NCI-H146 treated with DMSO at 0.1 percent for 48 hours (cell line): ENCODE results near the gene ABCB8.
A peak's percentile ranks its signal among the peaks of the same experiment; 100 is the strongest.

Experiments used
- DNase-seq: peaks from one replicate; lab custom pipeline; 2025; ENCODE audit not compliant: unreplicated experiment; lab: John Stamatoyannopoulos, UW

Gene ABCB8

DNA sequence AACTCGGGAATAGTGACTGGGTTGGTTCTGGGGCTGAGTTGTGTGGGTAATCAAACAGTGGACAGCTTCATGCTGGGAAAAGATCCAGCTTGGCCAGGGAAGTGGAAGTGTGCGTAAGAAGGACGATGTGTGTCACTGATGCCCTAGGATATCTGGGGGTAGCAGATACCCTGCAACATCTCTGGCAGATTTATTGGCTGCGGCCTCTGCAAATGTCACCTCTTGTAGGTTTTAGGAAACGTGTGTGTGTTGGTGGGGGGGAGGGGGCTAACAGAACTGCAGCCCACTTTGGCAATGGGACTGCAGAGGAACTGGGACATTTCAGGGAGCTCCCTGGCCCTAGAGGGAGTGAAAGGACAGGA lies 57.1 kb downstream of the ABCB8 start:
- no peak for DNase-seq

DNA sequence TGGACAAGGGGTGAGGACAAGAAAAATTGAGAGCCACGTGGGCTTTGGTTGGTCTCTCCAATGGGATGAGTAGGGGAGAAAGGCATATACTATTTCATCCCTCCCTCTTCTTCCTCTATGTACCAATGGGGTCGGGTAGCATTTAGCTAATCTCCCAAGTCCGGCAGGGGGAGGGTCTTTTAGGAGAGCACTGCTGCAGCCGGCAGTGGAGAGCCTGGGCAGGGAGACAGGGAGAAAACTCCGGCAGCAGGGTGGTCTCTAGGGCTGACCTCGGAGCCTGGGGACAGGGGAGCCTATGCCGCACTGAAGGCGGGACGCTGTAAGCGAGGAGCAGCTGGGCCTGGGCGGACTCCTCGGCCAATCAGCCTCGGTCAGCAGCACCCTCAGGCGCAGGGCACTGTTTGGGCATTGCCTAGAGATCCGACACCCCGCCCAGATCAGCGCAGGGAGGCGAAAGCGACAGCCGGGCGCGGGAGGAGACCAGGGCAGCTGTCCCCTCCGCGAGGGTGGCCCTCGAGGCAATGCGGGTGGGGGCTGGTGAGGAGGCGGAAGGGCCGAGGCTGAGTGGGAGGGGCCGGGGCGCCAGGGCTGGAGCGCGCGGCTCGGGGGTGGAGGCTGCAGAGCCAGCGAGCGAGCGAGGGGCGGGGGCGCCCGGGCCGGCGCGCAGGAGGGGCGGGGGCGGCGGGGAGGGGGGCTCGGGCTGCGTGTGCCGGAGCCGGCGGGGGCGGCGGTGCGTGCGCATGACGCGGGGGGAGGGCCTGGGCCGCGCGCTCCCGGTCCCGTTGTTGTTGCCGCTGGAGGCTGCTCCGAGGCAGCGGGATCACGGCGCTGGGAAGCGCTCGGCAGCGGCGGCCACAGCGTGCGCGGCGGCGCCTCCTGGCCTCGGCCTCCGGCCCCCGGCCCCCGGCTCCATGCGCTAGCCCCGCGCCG lies 57.7 kb downstream of the ABCB8 start, which contains the start of gene AGAP3:
Gene AGAP3, plus strand, starts transcription at position 785 of the 930 bp plus-strand sequence. CDS start 267 bp downstream, outside the sequence.
- peak; percentile 81 for DNase-seq

DNA sequence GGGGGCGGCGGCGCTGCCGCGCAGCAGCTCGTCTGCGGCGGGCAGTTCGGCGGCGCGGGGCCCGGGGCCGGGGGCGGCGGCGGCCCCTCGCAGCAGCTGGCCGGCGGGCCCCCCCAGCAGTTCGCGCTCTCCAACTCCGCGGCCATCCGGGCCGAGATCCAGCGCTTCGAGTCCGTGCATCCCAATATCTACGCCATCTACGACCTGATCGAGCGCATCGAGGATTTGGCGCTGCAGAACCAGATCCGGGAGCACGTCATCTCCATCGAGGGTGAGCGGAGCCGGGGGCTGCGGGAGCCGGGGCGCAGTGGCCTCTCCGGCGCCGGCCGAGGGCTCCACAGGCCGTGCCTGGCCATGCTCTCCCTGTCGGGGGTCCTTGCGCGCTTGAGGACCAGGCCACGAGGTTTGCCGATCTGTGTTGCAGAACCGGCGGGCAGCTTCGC lies 58.6 kb downstream of the ABCB8 start:
- no peak for DNase-seq

DNA sequence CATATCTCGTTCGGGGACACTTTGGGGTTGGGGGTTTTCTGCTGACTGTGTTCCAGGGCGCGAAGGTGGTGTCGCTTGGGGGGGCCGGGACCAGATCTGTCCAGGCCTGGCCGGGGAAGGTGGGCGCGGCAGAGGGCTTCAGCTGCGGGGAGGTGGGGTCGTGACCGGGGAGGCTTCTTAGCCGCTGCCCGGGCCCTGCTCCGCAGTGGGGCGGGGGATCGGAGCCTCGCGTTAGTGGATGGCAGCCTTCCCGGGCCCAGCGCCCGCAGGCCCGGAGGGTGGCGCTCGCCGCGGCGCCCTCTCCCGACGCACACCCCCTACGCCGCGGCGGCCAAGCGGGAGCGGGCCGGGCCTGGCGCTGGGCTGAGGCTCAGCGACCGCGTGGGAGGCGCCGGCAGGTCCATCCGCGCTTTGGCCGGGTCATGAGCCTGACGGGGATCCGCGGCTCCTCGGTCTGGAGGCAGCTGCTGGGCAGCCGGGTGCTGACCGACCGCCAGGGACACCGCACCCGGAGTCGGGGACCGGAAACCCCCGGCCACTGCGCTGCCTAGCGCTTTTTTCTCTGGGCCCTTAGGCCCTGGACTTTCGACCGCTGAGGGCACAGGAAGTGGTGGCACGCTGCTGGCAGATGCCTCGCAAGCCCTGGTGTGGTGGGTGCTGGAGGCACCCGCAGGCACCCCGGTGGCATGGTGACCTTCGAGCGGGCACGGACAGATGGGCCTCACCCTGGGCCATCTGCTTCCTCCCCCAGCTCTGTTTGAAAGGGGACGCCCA lies 59.2 kb downstream of the ABCB8 start:
- DNase-seq = no peak

DNA sequence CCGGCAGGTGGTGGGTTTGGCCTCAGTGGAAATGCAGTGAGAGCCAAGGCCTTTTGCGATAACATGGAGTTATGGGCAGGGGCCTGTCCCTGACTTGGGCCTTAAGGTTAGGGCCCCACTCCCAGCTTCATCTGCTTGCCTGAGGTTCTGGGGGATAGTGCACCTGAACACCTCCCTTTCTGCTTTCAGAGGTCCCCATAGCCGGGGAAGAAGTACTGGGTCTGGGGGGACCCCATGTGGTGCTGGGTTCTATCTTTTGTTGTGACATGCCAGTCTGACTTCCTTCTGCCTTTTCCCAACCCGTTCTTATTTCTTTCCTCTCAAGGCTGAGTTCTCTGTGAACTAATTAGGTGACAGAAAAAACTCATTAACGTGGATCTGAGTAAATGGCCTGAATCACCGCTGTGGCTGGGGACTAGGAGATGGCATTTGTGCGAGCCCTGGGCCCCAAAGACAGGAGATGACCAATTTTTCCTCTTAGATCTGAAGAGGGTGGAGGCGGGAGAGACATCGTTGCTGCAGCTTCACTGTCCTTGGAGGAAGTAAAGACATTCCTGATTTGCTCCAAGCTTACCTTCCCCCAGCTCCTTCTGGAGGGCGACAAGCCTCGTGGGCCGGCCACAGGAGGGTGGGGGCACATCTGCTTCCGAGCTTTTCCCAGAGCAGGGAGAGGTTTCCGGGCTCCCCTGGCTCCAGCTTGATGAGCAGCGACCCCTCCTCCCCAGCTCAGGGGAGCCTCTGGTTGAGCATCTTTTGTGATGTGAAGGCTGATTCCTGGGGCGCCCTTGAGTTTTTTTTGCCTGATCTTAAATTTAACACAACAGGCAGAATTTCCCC lies 60.0 kb downstream of the ABCB8 start:
- no peak for DNase-seq

DNA sequence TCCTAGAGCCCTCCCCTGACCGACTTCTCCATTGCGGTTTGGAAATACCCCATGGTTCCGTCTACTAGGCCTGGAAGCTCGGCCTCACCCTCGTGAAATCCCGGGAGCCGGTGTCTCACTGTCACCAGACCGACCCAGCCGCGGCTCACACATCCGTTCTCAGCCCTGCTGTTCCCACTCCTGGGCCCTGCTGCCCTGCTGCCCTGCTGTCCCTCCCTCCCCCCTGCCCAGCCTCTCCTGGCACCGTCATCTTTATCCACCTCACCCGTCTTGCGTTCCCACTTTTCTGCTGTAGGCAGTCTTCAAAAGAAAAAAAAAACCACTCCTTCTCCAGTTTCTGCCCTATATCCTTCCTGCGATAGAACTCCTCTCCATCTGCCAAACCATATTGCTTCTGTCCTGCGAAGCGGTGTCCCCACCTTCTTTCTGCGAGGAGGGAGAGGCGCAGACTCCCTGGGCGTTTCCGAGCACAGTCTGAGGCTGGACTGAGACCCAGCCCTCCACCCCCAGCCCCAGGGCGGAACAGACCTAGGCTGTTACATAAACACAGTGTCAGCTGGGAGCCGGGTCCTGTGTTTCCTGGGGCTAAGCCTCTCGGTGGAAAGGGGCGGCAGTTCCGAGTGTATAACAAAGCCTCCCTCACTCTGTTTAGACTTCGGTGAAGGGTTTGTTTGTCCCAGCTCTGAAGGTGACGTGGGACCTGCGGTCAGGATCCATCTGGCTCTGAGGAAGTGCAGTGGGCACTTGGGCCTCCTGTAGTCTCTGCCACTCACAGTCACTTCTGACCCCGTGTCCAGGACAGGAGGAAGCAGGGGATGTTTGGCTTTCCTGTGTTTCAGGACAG lies 60.8 kb downstream of the ABCB8 start:
- DNase-seq = no peak

DNA sequence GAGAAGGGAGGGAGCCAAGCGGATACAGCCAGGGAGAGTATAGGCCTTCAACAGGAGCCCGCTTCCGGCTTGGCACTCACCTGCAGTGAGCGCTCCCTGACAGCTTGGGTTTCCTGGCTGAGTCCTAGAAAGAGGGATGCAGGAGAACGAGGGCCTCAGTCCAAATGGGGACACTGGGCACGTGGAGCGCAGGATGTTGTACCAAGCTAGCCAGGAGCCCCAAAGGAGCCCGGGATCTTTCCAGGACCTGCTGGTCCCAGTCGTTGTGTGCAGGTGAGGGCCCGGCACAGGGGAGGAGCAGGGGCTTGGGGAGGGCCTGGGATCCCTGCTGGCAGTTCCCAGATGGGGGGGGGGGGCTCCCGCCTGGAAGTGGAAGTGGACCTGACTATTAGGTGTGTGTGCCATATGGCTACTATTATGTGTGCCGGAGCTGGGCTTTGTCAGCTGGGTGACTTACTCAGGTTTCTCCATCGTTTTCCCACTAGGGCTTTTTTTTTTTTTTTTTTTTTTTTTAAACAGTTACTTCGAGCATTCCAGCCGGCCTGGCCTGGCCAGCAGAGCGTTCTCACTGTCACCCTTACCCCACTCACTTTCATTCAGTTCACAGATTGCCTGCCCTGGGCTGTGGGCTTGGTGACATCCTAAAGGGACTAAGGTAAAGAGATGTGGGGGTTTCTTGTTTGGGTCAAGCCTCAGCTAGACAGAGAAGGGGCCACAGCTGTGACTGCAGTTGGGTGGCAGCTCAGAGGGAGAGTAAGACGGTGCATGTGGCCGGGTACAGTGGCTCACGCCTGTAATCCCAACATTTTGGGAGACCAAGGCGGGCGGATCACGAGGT lies 61.9 kb downstream of the ABCB8 start:
- DNase-seq = no peak

DNA sequence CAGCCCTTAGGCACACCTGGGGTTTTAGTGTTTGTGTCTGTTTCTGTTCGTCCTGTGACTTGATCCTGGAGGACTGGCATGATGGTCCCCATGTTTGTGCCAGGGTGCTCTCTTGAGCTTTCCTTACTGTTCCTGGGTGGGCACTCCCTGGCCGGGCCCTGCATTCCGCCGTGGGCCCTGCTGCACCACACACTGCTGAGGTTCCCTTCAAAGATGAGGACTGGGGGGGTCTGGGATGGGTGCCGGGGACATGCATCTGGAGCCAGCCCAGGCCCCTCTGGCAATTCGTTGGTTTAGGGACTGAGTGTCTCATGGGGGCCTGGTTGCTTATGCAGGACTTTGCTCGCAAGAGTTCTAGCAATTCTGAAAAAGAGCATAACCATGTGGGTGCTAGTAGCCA lies 62.8 kb downstream of the ABCB8 start:
- DNase-seq = no peak

DNA sequence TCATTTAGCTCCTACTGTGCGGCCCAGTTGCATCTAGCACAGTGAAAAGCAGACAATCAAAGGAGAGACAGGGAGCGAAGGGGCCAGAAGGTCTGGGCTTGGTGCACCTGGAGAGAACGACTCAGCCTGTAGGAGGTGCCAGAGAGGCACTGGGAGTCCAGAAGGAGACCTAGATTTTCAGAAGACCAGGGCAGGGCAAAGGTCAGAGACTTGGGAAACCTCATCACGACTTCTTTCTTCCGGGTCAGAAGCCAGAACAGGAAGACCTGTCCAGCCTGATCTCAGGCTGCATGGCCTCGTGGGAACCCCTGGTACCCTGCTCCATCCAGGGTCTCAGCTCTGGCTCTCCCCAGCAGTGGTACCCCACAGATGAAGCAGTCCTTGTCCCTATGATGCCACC lies 63.2 kb downstream of the ABCB8 start:
- DNase-seq = no peak

DNA sequence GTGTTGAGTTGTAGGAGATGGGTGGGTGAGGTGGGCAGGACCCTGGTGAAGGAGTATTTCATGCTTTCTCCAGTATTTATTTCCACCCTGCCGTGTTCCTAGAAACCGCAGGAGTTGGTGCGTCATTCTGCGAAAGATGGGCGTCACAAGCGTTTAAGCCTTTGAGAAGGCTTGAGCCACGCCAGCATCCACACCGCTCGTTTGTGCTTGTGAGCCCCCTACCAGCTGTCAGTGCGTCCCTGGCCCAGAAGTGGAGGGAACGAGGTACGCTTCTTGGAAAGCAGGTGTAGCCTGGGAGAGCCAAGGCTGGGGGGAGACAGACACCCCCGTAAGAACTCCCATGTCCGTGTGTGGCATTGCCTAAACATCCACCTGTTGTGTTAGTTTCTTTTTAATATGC lies 63.7 kb downstream of the ABCB8 start:
- no peak for DNase-seq

DNA sequence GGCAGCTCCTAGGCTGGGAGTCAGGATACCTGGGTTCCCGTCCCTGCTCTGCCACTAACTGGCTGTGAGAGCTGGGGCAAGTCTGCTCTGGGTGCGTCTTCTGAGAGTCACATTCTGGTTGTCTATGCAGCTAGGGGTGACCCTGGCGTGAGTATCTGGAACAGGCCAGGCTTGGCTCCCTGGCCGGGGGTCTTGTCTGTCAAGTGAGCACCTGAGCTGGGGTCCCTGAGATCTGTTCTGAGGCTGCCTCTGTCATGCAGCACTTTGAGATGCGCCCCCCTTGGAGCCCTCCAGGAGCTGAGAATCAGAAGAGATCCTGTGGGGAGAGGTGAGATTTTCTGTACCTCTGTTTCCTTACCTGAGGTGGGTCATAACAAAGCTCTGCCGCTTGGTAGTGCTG lies 65.5 kb downstream of the ABCB8 start:
- DNase-seq = no peak

DNA sequence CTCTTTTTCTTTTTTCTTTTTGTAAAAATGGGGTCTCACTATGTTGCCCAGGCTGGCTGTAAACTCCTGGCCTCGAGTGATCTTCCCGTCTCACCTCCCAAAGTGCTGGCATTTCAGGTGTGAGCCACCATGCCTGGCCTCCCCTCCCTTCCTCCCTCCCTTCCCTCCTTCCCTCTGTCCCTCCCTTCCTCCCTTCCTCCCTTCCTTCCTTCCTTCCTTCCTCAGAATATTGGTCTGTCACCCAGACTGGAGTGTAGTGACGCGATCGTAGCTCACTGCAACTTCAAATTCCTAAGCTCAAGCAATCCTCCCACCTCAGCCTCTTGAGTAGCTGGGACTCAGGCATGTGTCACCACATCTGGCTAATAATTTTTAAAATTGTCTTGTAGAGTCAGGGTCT lies 66.4 kb downstream of the ABCB8 start:
- no peak for DNase-seq

DNA sequence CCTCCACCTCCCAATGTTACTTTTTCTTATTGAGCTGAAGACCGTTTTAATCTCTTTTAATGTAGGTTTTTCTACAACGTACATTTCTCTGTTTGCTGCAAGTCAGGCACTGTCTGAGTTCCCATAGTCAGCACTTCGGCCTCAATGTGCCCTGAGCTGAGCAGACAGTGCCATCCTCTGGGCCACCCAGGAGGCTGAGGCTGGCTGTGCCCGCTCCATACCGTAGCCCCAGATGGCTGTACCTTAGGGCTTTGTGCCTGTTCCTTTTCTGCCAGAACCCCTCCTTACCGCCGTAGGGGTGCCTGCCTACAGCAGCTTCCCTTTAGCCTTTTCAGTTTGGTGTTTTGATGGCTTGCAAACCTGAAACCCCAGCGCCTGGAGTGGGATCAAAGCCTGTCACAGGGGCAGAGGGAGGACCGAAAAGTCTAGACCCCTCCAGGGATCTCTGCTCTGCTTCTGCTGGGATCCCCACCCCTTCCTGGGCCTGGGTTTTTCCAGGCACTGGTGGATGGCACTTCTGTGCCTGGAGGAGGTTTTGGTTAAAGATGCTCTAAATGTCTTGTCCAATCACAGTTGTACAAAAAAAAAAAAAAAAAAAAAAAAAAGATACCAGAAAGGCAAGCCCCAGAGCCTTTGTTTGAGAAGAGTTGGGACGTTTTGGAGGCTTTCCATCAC lies 67.0 kb downstream of the ABCB8 start:
- no peak for DNase-seq

DNA sequence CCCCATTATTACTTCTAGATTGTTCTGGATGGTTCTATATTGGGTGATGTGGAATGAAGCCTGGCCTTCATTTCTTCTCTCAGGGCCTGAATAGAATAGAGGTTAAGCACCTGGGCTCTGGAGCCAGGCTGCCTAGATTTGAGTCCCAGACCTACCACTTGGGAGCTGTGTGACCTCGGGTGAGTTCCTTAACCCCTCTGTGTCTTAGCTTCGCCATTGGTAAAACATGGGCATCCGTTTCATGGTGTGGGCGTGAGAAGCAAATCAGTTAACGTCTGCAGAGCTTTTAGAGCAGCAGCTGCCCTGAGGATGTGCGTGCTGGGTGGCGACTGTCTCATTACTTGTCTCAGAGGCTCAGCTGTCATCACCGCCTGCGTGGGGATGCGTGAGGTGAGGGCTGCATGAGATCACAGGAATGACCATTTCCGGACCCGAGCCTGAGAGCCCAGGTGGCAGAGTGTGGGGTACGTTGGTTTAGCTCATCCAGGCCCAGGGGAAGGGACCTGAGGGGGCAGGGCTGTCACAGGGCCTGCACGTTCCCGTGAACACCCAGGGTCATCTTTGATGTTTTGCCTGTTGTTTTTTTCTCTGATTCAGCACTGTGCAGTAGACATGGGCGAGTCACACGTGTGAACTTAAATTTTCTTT lies 67.7 kb downstream of the ABCB8 start:
- no peak for DNase-seq
